ENCODE results near the gene LUC7L2. TPM values are rescaled to one million over a fixed set of nuclear protein-coding genes. Genes with fewer than 3 reads are reported as not detected.

The LUC7L2 gene
- total and polyA plus RNA-seq, 9 of the 15 experiments (the other 6 are each of a cell fraction or from before 2014, with no cell fraction given), result 56.1 to 207 (median 141) TPM

DNA sequence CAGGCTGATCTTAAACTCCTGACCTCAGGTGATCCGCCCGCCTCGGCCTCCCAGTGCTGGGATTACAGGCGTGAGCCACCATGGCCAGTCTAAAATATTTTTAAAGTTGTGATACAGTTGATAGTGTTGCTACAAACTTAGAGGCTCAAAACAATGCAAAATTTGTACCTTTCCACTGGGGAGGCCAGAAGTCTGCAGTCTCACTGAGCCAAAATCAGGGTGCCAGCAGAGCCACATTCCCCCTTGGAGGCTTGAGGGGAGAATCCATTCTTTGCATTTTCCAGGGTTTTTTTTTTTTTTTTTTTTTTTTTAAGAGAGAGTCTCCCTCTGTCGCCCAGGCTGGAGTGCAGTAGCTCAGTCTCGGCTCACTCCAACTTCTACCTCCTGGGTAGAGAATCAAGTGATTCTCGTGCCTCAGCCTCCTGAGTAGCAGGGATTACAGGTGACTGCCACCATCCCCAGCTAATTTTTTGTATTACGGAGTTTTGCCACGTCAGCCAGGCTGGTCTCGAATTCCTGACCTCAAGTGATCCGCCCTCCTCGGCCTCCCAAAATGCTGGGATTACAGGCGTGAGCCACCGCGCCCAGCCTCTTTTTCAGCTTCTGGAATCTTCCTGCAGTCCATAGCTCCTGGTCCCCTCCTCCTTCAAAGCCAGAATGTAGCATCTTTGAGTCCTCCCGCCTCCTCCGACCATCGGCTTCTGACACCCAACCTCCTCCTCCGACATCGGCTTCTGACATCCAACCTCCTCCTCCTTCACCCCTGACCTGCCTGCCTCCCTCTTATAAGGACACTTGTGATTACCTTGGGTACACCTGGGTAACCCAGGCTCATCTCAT is 86.6 kb downstream of the LUC7L2 start:
- ChIA-PET CTCF (ENCODE audit: low intra/inter-chr PET ratio) (no interaction called here), POLR2A (interaction anchor here (0.5 to 1.4 kb wide), 7 partner anchors 10 to 268 kb away, joined by 3 to 5 read pairs (median 3); no protein-coding TSS in a partner anchor)
- Histone ChIP-seq H3K9me3 (replicated peaks; ENCODE audit: control insufficient read depth, insufficient read depth, low read depth, low read length) (no peaks in the 10 kb centered on the region), H3K79me2 (ENCODE audit: control insufficient read depth, insufficient read depth, low read length) (no peaks in the 10 kb centered on the region), H3K27me3 (ENCODE audit: control insufficient read depth in 2 of 2, insufficient read depth in 2 of 2, low read length in 2 of 2) (peaks cover 3 to 18% of the 10 kb centered on the region in 2 experiments; a peak in 3 of 5 replicates), H2AFZ (ENCODE audit: low read depth, low read length) (no peak overlapping the region), H3K4me1 (replicated peaks in 1 of 2; ENCODE audit: control insufficient read depth in 2 of 2, insufficient read depth in 2 of 2, low read length in 2 of 2) (no peaks in the 10 kb centered on the region; a peak in 1 of 5 replicates), H3K9ac (ENCODE audit: insufficient read depth in 1 of 2, low read depth in 2 of 2, low read length in 2 of 2) (no peak overlapping the region), H3K9me1 (ENCODE audit: control insufficient read depth, insufficient read depth, low read length) (no peaks in the 10 kb centered on the region), H3K4me2 (ENCODE audit: insufficient read depth, low read length) (no peak overlapping the region), H3K27ac (ENCODE audit: extremely low read depth, low read depth, low read length) (no peak overlapping the region), H4K20me1 (replicated peaks; ENCODE audit: control insufficient read depth, insufficient read depth, low read length) (no peaks in the 10 kb centered on the region), H3K4me3 (no peak overlapping the region), H3K36me3 (ENCODE audit: control insufficient read depth, insufficient read depth, low read length) (no peaks in the 10 kb centered on the region)
- ATAC-seq (no peak), DNase-seq (ENCODE audit: extremely low read depth in 1 of 4, low spot score in 3 of 4) (no peak), FAIRE-seq (no peak)
- in situ Hi-C loops (cut with MboI), result no loop called here
- BruUV-seq (replicated peaks), result no TSS peak
- 35% methylated on average over 19 of the region's 20 CpGs for WGBS (ENCODE audit: insufficient coverage, low coverage, missing lambda C conversion rate)
- intact Hi-C loops (cut with micrococcal nuclease), result no loop called here
- TF ChIP-seq, protein P1, sequence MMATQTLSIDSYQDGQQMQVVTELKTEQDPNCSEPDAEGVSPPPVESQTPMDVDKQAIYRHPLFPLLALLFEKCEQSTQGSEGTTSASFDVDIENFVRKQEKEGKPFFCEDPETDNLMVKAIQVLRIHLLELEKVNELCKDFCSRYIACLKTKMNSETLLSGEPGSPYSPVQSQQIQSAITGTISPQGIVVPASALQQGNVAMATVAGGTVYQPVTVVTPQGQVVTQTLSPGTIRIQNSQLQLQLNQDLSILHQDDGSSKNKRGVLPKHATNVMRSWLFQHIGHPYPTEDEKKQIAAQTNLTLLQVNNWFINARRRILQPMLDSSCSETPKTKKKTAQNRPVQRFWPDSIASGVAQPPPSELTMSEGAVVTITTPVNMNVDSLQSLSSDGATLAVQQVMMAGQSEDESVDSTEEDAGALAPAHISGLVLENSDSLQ (IDR thresholded peaks at IDR 0.05), result no peak
- no peak for TF ChIP-seq MEF2D (tag; conservative IDR thresholded peaks at IDR 0.05; ENCODE audit: low read depth)
- TF ChIP-seq ZNF3 (CRISPR knock-in tag; IDR thresholded peaks at IDR 0.05), result no peak
- no peak for TF ChIP-seq ZNF354B (CRISPR knock-in tag; IDR thresholded peaks at IDR 0.05)
- no peak for TF ChIP-seq ZSCAN32 (CRISPR knock-in tag; IDR thresholded peaks at IDR 0.05)
- TF ChIP-seq BMI1 (IDR thresholded peaks at IDR 0.05; ENCODE audit: low read length), result no peak
- no peak for TF ChIP-seq NR3C1 (CRISPR knock-in tag; IDR thresholded peaks at IDR 0.05)
- TF ChIP-seq E2F8 (IDR thresholded peaks at IDR 0.05; ENCODE audit: low read depth, partially characterized antibody), result no peak
- no peak for TF ChIP-seq BRD9 (IDR thresholded peaks at IDR 0.05; ENCODE audit: low read depth, partially characterized antibody)
